OCI-LY1 (cell line): ENCODE results near the gene DMD.

Experiments used
- H2AFZ ChIP-seq: fragments of 200-600 bp; sonication (generic), shearing (Covaris generic); 2 replicates; pipeline ENCODE4 v1.6.0; 2014; ENCODE audit warnings: antibody characterized with exemption, mild to moderate bottlenecking, low read length
- H3F3A ChIP-seq: fragments of 200-600 bp; sonication (generic), shearing (Covaris generic); 2 replicates; pipeline ENCODE4 v1.6.0; 2014; ENCODE audit warnings: mild to moderate bottlenecking, antibody characterized with exemption, low read length, moderate library complexity; ENCODE audit not compliant: insufficient read depth
- H3K27ac ChIP-seq: fragments of 200-600 bp; sonication (generic); 2 replicates; pipeline ENCODE4 v1.5.1; 2014; ENCODE audit warnings: low read length, mixed run types, mild to moderate bottlenecking, low read depth; ENCODE audit not compliant: poor library complexity, severe bottlenecking
- H3K27me3 ChIP-seq: fragments of 200-600 bp; sonication (generic); 2 replicates; pipeline ENCODE4 v1.6.0; 2014; ENCODE audit warnings: antibody characterized with exemption, mild to moderate bottlenecking, low read length, moderate library complexity; ENCODE audit not compliant: insufficient read depth
- H3K36me3 ChIP-seq: fragments of 200-600 bp; sonication (generic); 2 replicates; pipeline ENCODE4 v1.6.1; 2014; ENCODE audit warnings: mild to moderate bottlenecking, antibody characterized with exemption, low read length, moderate library complexity, mixed read lengths; ENCODE audit not compliant: insufficient read depth
- H3K4me1 ChIP-seq: fragments of 200-600 bp; sonication (generic); 2 replicates; pipeline ENCODE4 v1.5.1; 2014; ENCODE audit warnings: mild to moderate bottlenecking, low read length, moderate library complexity; ENCODE audit not compliant: insufficient read depth, severe bottlenecking
- H3K4me2 ChIP-seq: fragments of 200-600 bp; sonication (generic), shearing (Covaris generic); 2 replicates; pipeline ENCODE4 v1.6.1; 2014; ENCODE audit warnings: low read length
- H3K4me3 ChIP-seq: fragments of 200-600 bp; sonication (generic); 2 replicates; pipeline ENCODE4 v1.5.1; 2014; ENCODE audit warnings: low read length, low read depth, mild to moderate bottlenecking, mixed read lengths; ENCODE audit not compliant: poor library complexity, severe bottlenecking
- H3K79me2 ChIP-seq: fragments of 200-600 bp; shearing (Covaris generic); 2 replicates; pipeline ENCODE4 v1.6.1; 2016; ENCODE audit warnings: mixed run types, low read length, mixed read lengths; ENCODE audit not compliant: insufficient read depth
- H3K9ac ChIP-seq: fragments of 200-600 bp; sonication (generic), shearing (Covaris generic); 2 replicates; pipeline ENCODE4 v1.6.1; 2014; ENCODE audit warnings: mild to moderate bottlenecking, low read length, mixed read lengths
- H3K9me2 ChIP-seq: fragments of 200-600 bp; sonication (generic), shearing (Covaris generic); 2 replicates; pipeline ENCODE4 v1.6.1; 2014; ENCODE audit warnings: low read depth, mild to moderate bottlenecking, low read length, mixed read lengths
- H3K9me3 ChIP-seq: fragments of 200-600 bp; shearing (Covaris generic); 2 replicates; pipeline ENCODE4 v1.6.1; 2014; ENCODE audit warnings: low read length, mixed read lengths
- H4K20me1 ChIP-seq: fragments of 200-600 bp; sonication (generic), shearing (Covaris generic); 2 replicates; pipeline ENCODE4 v1.6.0; 2016; ENCODE audit warnings: mild to moderate bottlenecking, low read length; ENCODE audit not compliant: insufficient read depth
- EZH2 ChIP-seq: fragments of 200-600 bp; sonication (generic), shearing (Covaris generic); IDR thresholded peaks from 2 replicates; pipeline ENCODE4 v1.8.0; 2017; ENCODE audit warnings: borderline replicate concordance, mixed run types, mild to moderate bottlenecking, antibody characterized with exemption, low read length, moderate library complexity, mixed read lengths
- TF ChIP-seq, protein P1 (sequence below): fragments of 200-600 bp; sonication (generic), shearing (Covaris generic); IDR thresholded peaks from 2 replicates; pipeline ENCODE4 v1.5.1; 2017; ENCODE audit warnings: mild to moderate bottlenecking, antibody characterized with exemption, low read length, moderate library complexity, mixed read lengths

Gene DMD

DNA sequence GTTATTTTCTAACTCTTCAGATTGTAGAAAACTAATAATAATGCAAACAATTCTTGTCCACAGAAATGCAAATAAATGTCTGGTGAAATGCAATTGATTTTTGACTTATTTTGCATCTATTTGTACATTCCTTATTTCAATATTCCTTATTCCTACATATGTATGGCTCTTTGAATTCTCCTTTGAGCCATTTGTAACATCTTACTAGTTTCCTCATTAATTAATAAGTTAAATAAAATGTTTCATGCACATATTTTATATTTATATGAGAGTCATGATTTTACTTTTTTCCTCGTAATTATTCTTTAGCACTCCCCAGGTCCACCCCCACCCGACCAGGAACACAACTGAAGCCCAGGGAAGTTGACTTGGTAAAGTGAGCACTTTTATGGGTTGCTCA, 2136.8 kb downstream of the DMD start:
- H3K4me1 ChIP-seq: no peaks in the 10 kb centered on the region
- H3K9me2 ChIP-seq: no peaks in the 10 kb centered on the region
- H3K27me3 ChIP-seq: no peaks in the 10 kb centered on the region
- TF ChIP-seq EZH2: no peak
- TF ChIP-seq, protein P1, sequence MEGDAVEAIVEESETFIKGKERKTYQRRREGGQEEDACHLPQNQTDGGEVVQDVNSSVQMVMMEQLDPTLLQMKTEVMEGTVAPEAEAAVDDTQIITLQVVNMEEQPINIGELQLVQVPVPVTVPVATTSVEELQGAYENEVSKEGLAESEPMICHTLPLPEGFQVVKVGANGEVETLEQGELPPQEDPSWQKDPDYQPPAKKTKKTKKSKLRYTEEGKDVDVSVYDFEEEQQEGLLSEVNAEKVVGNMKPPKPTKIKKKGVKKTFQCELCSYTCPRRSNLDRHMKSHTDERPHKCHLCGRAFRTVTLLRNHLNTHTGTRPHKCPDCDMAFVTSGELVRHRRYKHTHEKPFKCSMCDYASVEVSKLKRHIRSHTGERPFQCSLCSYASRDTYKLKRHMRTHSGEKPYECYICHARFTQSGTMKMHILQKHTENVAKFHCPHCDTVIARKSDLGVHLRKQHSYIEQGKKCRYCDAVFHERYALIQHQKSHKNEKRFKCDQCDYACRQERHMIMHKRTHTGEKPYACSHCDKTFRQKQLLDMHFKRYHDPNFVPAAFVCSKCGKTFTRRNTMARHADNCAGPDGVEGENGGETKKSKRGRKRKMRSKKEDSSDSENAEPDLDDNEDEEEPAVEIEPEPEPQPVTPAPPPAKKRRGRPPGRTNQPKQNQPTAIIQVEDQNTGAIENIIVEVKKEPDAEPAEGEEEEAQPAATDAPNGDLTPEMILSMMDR: no peak
- H3K9me3 ChIP-seq: no peaks in the 10 kb centered on the region
- no peak overlapping the region for H3K27ac ChIP-seq
- H3K36me3 ChIP-seq: no peaks in the 10 kb centered on the region
- H3F3A ChIP-seq: no peaks in the 10 kb centered on the region
- no peak overlapping the region for H2AFZ ChIP-seq
- H3K4me2 ChIP-seq: no peak overlapping the region
- no peaks in the 10 kb centered on the region for H3K79me2 ChIP-seq
- H3K9ac ChIP-seq: no peak overlapping the region
- no peak overlapping the region for H3K4me3 ChIP-seq
- no peaks in the 10 kb centered on the region for H4K20me1 ChIP-seq

DNA sequence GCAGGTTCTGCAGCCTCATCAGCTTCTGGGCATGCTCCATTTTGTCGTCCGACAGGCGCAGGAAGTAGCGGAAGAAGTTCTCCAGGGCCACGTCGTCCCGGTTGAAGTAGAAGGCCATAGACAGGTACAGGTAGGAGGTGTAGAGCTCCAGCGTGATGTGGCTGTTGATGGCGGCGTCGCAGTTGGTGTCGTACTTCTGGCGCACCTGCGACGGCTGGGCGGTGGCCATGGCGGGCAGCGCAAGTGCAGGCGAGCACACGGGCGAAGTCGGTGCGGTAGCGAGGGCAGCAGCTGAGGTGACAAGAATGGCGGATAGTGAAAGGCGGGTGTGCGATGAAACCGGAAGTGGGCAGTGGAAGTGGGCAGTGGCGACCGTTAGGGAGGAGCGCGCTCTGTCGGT, 2139.6 kb downstream of the DMD start, which contains the start of gene FTHL17:
Gene FTHL17, minus strand, starts transcription at position 317 of the 400 bp plus-strand sequence. Its CDS starts 88 bp downstream, at position 229.
- no peak for TF ChIP-seq EZH2
- TF ChIP-seq, protein P1: no peak
- no peak within 1 kb of the TSS for H2AFZ ChIP-seq
- H3K36me3 ChIP-seq: no peaks in the 10 kb centered on the region
- no peak within 1 kb of the TSS for H3K4me3 ChIP-seq
- H3K27me3 ChIP-seq: no peaks in the 10 kb centered on the region
- H3K4me1 ChIP-seq: no peaks in the 10 kb centered on the region
- no peaks in the 10 kb centered on the region for H3F3A ChIP-seq
- no peaks in the 10 kb centered on the region for H3K79me2 ChIP-seq
- H3K4me2 ChIP-seq: no peak within 1 kb of the TSS
- H3K9me2 ChIP-seq: no peaks in the 10 kb centered on the region
- H4K20me1 ChIP-seq: no peaks in the 10 kb centered on the region
- H3K9me3 ChIP-seq: no peaks in the 10 kb centered on the region
- H3K9ac ChIP-seq: no peak within 1 kb of the TSS
- no peak within 1 kb of the TSS for H3K27ac ChIP-seq

DNA sequence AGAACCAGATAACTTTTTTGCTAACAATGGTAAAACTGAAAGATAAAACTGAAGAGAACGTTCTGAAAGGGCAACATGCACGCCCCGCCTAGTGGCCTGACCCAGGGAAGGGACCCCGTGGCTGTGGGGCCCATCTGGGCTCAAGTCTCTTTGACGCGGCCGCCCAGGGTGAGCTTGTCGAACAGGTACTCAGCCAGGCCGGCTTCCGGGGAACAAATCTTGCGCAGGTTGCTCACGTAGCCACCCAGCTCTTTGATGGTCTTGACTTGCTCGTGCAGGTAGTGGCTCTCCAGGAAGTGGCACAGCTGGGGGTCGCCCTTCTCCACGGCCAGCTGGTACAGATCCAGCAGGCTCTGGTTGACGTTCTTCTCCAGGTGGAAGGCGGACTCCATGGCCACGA, 2140.1 kb downstream of the DMD start:
- H2AFZ ChIP-seq: no peak overlapping the region
- H3K27me3 ChIP-seq: no peaks in the 10 kb centered on the region
- no peak overlapping the region for H3K4me2 ChIP-seq
- H3F3A ChIP-seq: no peaks in the 10 kb centered on the region
- no peak overlapping the region for H3K9ac ChIP-seq
- no peak overlapping the region for H3K27ac ChIP-seq
- H4K20me1 ChIP-seq: no peaks in the 10 kb centered on the region
- no peaks in the 10 kb centered on the region for H3K9me2 ChIP-seq
- H3K4me1 ChIP-seq: no peaks in the 10 kb centered on the region
- H3K36me3 ChIP-seq: no peaks in the 10 kb centered on the region
- TF ChIP-seq EZH2: no peak
- TF ChIP-seq, protein P1: no peak
- no peaks in the 10 kb centered on the region for H3K9me3 ChIP-seq
- H3K79me2 ChIP-seq: no peaks in the 10 kb centered on the region
- no peak overlapping the region for H3K4me3 ChIP-seq
